TTC549 (cell line): ENCODE data around the gene PRKAR1B.

ENCODE experiments used
- FAIRE-seq: peaks from 2 replicates; lab custom pipeline; 2012; peaks lifted over from hg19 to GRCh38; lab: Jason Lieb, UNC

The PRKAR1B gene

GRCh38 chr7:721619-722248 is 5.3 kb downstream of the PRKAR1B start:
- FAIRE-seq: no peak

GRCh38 chr7:716636-717035 is 10.4 kb downstream of the PRKAR1B start:
- no peak for FAIRE-seq

- FAIRE-seq: no peak
Measured at GRCh38 chr7:716222-716621, 10.9 kb downstream of the PRKAR1B start.

- no peak for FAIRE-seq
Measured at GRCh38 chr7:714251-714671, 12.8 kb downstream of the PRKAR1B start.

- FAIRE-seq: no peak
Measured at GRCh38 chr7:713488-714230, 13.4 kb downstream of the PRKAR1B start.

GRCh38 chr7:713139-713457 is 14.0 kb downstream of the PRKAR1B start:
- no peak for FAIRE-seq

- no peak for FAIRE-seq
Measured at GRCh38 chr7:712381-713138, 14.5 kb downstream of the PRKAR1B start.

- FAIRE-seq: no peak
Measured at GRCh38 chr7:711922-712380, 15.1 kb downstream of the PRKAR1B start.

GRCh38 chr7:711093-711921 is 15.8 kb downstream of the PRKAR1B start:
- FAIRE-seq: no peak

GRCh38 chr7:710161-710560 is 16.9 kb downstream of the PRKAR1B start:
- no peak for FAIRE-seq

GRCh38 chr7:707296-708000 is 19.6 kb downstream of the PRKAR1B start:
- FAIRE-seq: no peak

- FAIRE-seq: no peak
Measured at GRCh38 chr7:706721-707120, 20.4 kb downstream of the PRKAR1B start.

GRCh38 chr7:703049-703448 is 24.0 kb downstream of the PRKAR1B start:
- no peak for FAIRE-seq

- no peak for FAIRE-seq
Measured at GRCh38 chr7:701086-701671, 25.9 kb downstream of the PRKAR1B start.

- no peak for FAIRE-seq
Measured at GRCh38 chr7:699476-700170, 27.5 kb downstream of the PRKAR1B start.

- no peak for FAIRE-seq
Measured at GRCh38 chr7:698515-699475, 28.3 kb downstream of the PRKAR1B start.

- no peak for FAIRE-seq
Measured at GRCh38 chr7:696812-697551, 30.1 kb downstream of the PRKAR1B start.

- FAIRE-seq: no peak
Measured at GRCh38 chr7:696426-696811, 30.7 kb downstream of the PRKAR1B start.

GRCh38 chr7:693280-693679 is 33.8 kb downstream of the PRKAR1B start:
- FAIRE-seq: no peak
